OCI-LY1 (cell line): ENCODE results near the gene WNT16.

Experiments used
- EZH2 ChIP-seq: fragments of 200-600 bp; sonication (generic), shearing (Covaris generic); IDR thresholded peaks from 2 replicates; pipeline ENCODE4 v1.8.0; 2017; ENCODE audit warnings: borderline replicate concordance, mixed run types, mild to moderate bottlenecking, antibody characterized with exemption, low read length, moderate library complexity, mixed read lengths
- TF ChIP-seq, protein P1 (sequence below): fragments of 200-600 bp; sonication (generic), shearing (Covaris generic); IDR thresholded peaks from 2 replicates; pipeline ENCODE4 v1.5.1; 2017; ENCODE audit warnings: mild to moderate bottlenecking, antibody characterized with exemption, low read length, moderate library complexity, mixed read lengths

GRCh38 chr7:121294448-121294992 lies 34.3 kb upstream of the WNT16 start:
- TF ChIP-seq, protein P1, sequence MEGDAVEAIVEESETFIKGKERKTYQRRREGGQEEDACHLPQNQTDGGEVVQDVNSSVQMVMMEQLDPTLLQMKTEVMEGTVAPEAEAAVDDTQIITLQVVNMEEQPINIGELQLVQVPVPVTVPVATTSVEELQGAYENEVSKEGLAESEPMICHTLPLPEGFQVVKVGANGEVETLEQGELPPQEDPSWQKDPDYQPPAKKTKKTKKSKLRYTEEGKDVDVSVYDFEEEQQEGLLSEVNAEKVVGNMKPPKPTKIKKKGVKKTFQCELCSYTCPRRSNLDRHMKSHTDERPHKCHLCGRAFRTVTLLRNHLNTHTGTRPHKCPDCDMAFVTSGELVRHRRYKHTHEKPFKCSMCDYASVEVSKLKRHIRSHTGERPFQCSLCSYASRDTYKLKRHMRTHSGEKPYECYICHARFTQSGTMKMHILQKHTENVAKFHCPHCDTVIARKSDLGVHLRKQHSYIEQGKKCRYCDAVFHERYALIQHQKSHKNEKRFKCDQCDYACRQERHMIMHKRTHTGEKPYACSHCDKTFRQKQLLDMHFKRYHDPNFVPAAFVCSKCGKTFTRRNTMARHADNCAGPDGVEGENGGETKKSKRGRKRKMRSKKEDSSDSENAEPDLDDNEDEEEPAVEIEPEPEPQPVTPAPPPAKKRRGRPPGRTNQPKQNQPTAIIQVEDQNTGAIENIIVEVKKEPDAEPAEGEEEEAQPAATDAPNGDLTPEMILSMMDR: no peak
- TF ChIP-seq EZH2: no peak
